MM.1S (cell line): ENCODE results near the gene HBA1.

Experiments used
- EZH2 ChIP-seq: fragments of 300-600 bp; sonication (generic); optimal IDR thresholded peaks from 2 replicates; pipeline ENCODE3; 2017; ENCODE audit warnings: low read depth, mild to moderate bottlenecking, antibody characterized with exemption, low read length, mixed read lengths
- TF ChIP-seq, protein P1 (sequence below): fragments of 300-600 bp; sonication (generic); IDR thresholded peaks from 2 replicates; pipeline ENCODE4 v1.5.1; 2016; ENCODE audit warnings: antibody characterized with exemption, low read length, mixed read lengths

DNA sequence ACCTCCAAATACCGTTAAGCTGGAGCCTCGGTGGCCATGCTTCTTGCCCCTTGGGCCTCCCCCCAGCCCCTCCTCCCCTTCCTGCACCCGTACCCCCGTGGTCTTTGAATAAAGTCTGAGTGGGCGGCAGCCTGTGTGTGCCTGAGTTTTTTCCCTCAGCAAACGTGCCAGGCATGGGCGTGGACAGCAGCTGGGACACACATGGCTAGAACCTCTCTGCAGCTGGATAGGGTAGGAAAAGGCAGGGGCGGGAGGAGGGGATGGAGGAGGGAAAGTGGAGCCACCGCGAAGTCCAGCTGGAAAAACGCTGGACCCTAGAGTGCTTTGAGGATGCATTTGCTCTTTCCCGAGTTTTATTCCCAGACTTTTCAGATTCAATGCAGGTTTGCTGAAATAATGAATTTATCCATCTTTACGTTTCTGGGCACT is 928 bp downstream of the HBA1 start:
- TF ChIP-seq, protein P1, sequence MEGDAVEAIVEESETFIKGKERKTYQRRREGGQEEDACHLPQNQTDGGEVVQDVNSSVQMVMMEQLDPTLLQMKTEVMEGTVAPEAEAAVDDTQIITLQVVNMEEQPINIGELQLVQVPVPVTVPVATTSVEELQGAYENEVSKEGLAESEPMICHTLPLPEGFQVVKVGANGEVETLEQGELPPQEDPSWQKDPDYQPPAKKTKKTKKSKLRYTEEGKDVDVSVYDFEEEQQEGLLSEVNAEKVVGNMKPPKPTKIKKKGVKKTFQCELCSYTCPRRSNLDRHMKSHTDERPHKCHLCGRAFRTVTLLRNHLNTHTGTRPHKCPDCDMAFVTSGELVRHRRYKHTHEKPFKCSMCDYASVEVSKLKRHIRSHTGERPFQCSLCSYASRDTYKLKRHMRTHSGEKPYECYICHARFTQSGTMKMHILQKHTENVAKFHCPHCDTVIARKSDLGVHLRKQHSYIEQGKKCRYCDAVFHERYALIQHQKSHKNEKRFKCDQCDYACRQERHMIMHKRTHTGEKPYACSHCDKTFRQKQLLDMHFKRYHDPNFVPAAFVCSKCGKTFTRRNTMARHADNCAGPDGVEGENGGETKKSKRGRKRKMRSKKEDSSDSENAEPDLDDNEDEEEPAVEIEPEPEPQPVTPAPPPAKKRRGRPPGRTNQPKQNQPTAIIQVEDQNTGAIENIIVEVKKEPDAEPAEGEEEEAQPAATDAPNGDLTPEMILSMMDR: no peak
- no peak for TF ChIP-seq EZH2
